D721Med (cell line): ENCODE data around the gene PHF11.
"Not testable (repeated sequence)": the region's sequence is repeated elsewhere in the genome, so short reads cannot be mapped to it uniquely, and the experiment has no call there.

Source experiments
- DNase-seq: peaks from one replicate; pipeline ENCODE4 v3.0.0; 2011; ENCODE audit warnings: low spot score; ENCODE audit not compliant: insufficient read length
- FAIRE-seq: peaks from 2 replicates; lab custom pipeline; 2011; peaks lifted over from hg19 to GRCh38; lab: Jason Lieb, UNC
- TF ChIP-seq, protein P1 (sequence below): IDR thresholded peaks from 2 replicates; pipeline ENCODE4 v1.5.1; 2012; ENCODE audit warnings: mild to moderate bottlenecking, control low read depth; ENCODE audit not compliant: insufficient read depth; ENCODE audit errors: missing control alignments

PHF11 gene

GRCh38 chr13:49559006-49559405 is 63.3 kb downstream of the PHF11 start:
- FAIRE-seq (no peak), DNase-seq (no peak)
- TF ChIP-seq, protein P1, sequence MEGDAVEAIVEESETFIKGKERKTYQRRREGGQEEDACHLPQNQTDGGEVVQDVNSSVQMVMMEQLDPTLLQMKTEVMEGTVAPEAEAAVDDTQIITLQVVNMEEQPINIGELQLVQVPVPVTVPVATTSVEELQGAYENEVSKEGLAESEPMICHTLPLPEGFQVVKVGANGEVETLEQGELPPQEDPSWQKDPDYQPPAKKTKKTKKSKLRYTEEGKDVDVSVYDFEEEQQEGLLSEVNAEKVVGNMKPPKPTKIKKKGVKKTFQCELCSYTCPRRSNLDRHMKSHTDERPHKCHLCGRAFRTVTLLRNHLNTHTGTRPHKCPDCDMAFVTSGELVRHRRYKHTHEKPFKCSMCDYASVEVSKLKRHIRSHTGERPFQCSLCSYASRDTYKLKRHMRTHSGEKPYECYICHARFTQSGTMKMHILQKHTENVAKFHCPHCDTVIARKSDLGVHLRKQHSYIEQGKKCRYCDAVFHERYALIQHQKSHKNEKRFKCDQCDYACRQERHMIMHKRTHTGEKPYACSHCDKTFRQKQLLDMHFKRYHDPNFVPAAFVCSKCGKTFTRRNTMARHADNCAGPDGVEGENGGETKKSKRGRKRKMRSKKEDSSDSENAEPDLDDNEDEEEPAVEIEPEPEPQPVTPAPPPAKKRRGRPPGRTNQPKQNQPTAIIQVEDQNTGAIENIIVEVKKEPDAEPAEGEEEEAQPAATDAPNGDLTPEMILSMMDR, result no peak

DNA sequence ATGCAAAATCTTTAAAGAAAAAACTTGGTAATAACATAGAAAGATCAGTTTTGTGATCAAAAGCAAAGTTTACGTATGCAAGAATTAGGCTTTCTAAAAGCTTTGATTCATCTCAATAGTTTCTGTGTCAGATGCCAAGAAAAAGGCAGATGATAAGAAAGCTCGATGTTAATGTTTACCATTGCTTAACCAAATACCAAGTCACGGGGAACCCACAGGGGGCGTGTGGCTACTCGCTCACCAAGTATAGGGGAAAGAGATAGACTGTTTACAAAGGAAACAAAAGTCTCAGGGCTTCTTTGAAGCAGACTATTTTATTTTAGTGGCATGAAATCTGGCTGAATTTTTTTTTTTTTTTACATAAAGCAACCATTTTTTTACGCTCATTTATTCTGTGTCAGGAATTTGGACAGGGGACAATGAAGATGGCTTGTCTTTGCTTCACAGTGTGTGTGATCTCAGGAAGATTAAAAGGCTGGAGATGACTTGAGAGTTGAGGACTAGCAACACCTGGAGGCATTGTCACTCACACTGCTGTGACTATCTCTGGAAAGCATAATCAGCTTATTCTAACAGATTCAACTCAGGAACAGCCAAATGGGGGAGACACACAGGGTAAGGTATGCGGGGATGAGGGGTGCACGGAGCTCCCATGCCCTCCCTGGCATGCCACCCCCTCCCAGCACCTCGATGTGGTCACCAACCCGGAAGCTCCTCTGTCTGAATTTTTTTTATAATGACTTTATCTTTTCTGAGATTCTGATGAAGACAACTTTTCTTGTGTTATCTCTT is 64.7 kb downstream of the PHF11 start:
- FAIRE-seq (peak; percentile 95), DNase-seq (peak; percentile 42)
- TF ChIP-seq, protein P1, result no peak

- TF ChIP-seq, protein P1, result no peak
- DNase-seq (no peak), FAIRE-seq (no peak)
Measured at GRCh38 chr13:49561062-49561410, 65.3 kb downstream of the PHF11 start.

DNA sequence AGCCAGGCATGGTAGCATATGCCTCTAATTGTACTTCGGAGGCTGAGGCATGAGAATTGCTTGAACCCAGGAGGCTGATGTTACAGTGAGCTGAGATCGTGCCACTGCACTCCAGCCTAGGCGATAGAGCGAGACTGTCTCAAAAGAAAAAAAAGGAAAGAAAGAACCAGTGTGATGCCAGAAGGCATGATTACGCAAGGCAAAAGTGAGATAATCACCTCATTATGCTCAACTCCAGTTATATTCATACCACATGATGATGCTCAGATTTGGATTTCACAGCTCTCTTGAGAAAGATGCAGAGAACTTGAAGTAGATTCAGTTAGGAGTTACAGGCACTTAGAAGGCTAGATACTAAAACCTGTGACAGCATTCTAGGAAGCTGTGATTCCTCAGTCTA is 67.8 kb downstream of the PHF11 start:
- DNase-seq (no peak), FAIRE-seq (no peak)
- TF ChIP-seq, protein P1, result no peak

DNA sequence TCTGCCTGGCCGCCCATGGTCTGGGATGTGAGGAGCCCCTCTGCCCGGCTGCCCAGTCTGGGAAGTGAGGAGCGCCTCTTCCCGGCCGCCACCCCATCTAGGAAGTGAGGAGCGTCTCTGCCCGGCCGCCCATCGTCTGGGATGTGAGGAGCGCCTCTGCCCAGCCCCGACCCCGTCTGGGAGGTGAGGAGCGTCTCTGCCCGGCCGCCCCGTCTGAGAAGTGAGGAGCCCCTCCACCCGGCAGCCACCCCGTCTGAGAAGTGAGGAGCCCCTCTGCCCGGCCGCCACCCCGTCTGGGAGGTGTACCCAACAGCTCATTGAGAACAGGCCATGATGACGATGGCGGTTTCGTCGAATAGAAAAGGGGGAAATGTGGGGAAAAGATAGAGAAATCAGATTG is 69.7 kb downstream of the PHF11 start:
- FAIRE-seq, DNase-seq: not testable (repeated sequence)

GRCh38 chr13:49566461-49566860 is 70.7 kb downstream of the PHF11 start:
- DNase-seq (no peak), FAIRE-seq (no peak)
- TF ChIP-seq, protein P1, result no peak

DNA sequence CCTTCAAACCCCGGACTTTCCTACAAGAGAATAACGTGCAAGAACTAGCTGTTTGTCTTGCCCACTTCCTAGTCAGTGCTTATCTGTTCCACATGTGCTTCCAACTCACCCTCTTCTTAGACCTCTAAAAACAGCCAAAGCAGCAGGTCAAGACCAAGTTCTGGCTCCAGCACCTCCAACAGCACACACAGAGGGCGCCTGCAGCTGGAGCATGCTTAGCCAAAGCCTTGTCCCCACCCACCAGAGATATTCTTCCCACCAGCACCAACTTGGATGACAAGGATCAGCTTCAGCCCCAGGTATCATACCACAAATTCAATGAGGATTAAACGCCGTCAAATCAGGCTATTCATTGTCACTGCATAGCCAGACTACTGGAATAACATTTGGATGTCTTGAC is 71.7 kb downstream of the PHF11 start:
- TF ChIP-seq, protein P1, result no peak
- DNase-seq (no peak), FAIRE-seq (no peak)
